GM23338 (cell line): Measurements from ENCODE around the gene SLC9A9. TPM values are rescaled to one million over a fixed set of nuclear protein-coding genes. Genes with fewer than 3 reads are reported as not detected.

ENCODE experiments used
- ATAC-seq: fragments of 200-7000 bp; cut with Tn5 transposase; 3 replicates; pipeline ENCODE4 v1.9.1; 2020
- DNase-seq: peaks from one replicate; pipeline ENCODE4 v3.0.0-alpha.2; 2015; ENCODE audit warnings: low spot score
- H2AFZ ChIP-seq: fragments of 200-600 bp; sonication (generic); 2 replicates; pipeline ENCODE4 v1.8.0; 2016; ENCODE audit warnings: antibody characterized with exemption, mild to moderate bottlenecking, moderate library complexity
- H3F3A ChIP-seq: fragments of 200-600 bp; sonication (generic); replicated peaks from 2 replicates; pipeline ENCODE4 v1.8.0; 2017; ENCODE audit warnings: antibody characterized with exemption, mixed run types, low read depth
- H3K27ac ChIP-seq: fragments of 200-600 bp; sonication (generic); 2 replicates; pipeline ENCODE4 v1.6.1; 2016; ENCODE audit warnings: low read depth
- H3K27me3 ChIP-seq: fragments of 200-600 bp; sonication (generic); 2 replicates; pipeline ENCODE4 v1.8.0; 2016; ENCODE audit warnings: mild to moderate bottlenecking, mixed run types, moderate library complexity; ENCODE audit not compliant: insufficient read depth
- H3K36me3 ChIP-seq: fragments of 200-600 bp; sonication (generic); 2 replicates; pipeline ENCODE4 v1.8.0; 2016; ENCODE audit warnings: mild to moderate bottlenecking; ENCODE audit not compliant: insufficient read depth
- H3K4me1 ChIP-seq: fragments of 200-600 bp; sonication (generic); 2 replicates; pipeline ENCODE4 v1.8.0; 2016; ENCODE audit warnings: mild to moderate bottlenecking, moderate library complexity; ENCODE audit not compliant: insufficient read depth
- H3K4me2 ChIP-seq: fragments of 200-600 bp; sonication (generic); 2 replicates; pipeline ENCODE4 v1.7.1; 2017; ENCODE audit warnings: mixed run types
- H3K4me3 ChIP-seq: fragments of 200-600 bp; sonication (generic); 2 replicates; pipeline ENCODE4 v1.6.1; 2016; ENCODE audit warnings: mixed run types
- H3K79me2 ChIP-seq: fragments of 200-600 bp; sonication (generic); replicated peaks from 2 replicates; pipeline ENCODE4 v1.8.0; 2017; ENCODE audit warnings: mild to moderate bottlenecking; ENCODE audit not compliant: insufficient read depth
- H3K9me2 ChIP-seq: fragments of 200-600 bp; sonication (generic); 2 replicates; pipeline ENCODE4 v1.8.0; 2017; ENCODE audit not compliant: insufficient read depth
- H4K20me1 ChIP-seq: fragments of 200-600 bp; sonication (generic); replicated peaks from 2 replicates; pipeline ENCODE4 v1.8.0; 2017; ENCODE audit warnings: mild to moderate bottlenecking; ENCODE audit not compliant: insufficient read depth
- H3K27ac Mint-ChIP-seq: 2 replicates; pipeline ENCODE4 v1.8.0; 2020; ENCODE audit warnings: inconsistent platforms, mild to moderate bottlenecking, moderate library complexity, mixed read lengths
- H3K27me3 Mint-ChIP-seq: 3 replicates; pipeline ENCODE4 v1.8.0; 2022; ENCODE audit warnings: low read depth, mild to moderate bottlenecking, moderate library complexity, mixed read lengths, inconsistent platforms; ENCODE audit not compliant: insufficient read depth, poor library complexity
- H3K36me3 Mint-ChIP-seq: 3 replicates; pipeline ENCODE4 v1.8.0; 2021; ENCODE audit warnings: low read depth, mild to moderate bottlenecking, inconsistent platforms, moderate library complexity, mixed read lengths
- H3K4me1 Mint-ChIP-seq: 3 replicates; pipeline ENCODE4 v1.8.0; 2020; ENCODE audit warnings: mild to moderate bottlenecking, inconsistent platforms, mixed read lengths
- H3K4me3 Mint-ChIP-seq: 3 replicates; pipeline ENCODE4 v1.8.0; 2021; ENCODE audit warnings: moderate library complexity, mild to moderate bottlenecking, inconsistent platforms, mixed read lengths
- H3K9me3 Mint-ChIP-seq: 3 replicates; pipeline ENCODE4 v1.8.0; 2020; ENCODE audit warnings: moderate library complexity, mild to moderate bottlenecking, inconsistent platforms, mixed read lengths
- CREB1 ChIP-seq: fragments of 250-450 bp; sonication (Bioruptor Pico); IDR thresholded peaks from 2 replicates; pipeline ENCODE4 v1.5.0; 2020; ENCODE audit warnings: low read depth, mild to moderate bottlenecking, moderate library complexity
- CTCF ChIP-seq, 2 experiments: fragments of 200-600 bp in 1 of 2; sonication (generic) in 1 of 2; conservative IDR thresholded peaks; 2 replicates each; pipeline versions ENCODE4 v1.5.1 to v1.6.1; 2016 to 2017; ENCODE audit warnings: antibody characterized with exemption in 2 of 2, low read depth in 2 of 2, mild to moderate bottlenecking in 2 of 2, moderate library complexity in 1 of 2
- ETS1 ChIP-seq: IDR thresholded peaks from 2 replicates; pipeline ENCODE4 v1.6.1; 2016; ENCODE audit warnings: antibody characterized with exemption
- EZH2 ChIP-seq: fragments of 200-600 bp; sonication (generic); IDR thresholded peaks from one replicate; pipeline ENCODE4 v1.8.0; 2017; ENCODE audit warnings: antibody characterized with exemption, mild to moderate bottlenecking, low read depth; ENCODE audit not compliant: unreplicated experiment
- EZH2phosphoT487 ChIP-seq: fragments of 200-600 bp; sonication (generic); IDR thresholded peaks from one replicate; pipeline ENCODE4 v1.8.1; 2018; ENCODE audit warnings: antibody characterized with exemption; ENCODE audit not compliant: unreplicated experiment
- JUNB ChIP-seq: IDR thresholded peaks from one replicate; pipeline ENCODE4 v1.6.1; 2016; ENCODE audit warnings: antibody characterized with exemption; ENCODE audit not compliant: unreplicated experiment
- NANOG ChIP-seq: IDR thresholded peaks from 2 replicates; pipeline ENCODE4 v1.6.1; 2016; ENCODE audit warnings: antibody characterized with exemption, borderline replicate concordance
- POLR2AphosphoS5 ChIP-seq: IDR thresholded peaks from 2 replicates; pipeline ENCODE4 v1.6.1; 2016; ENCODE audit warnings: antibody characterized with exemption, low read depth
- REST ChIP-seq: IDR thresholded peaks from one replicate; pipeline ENCODE4 v1.6.1; 2018; ENCODE audit warnings: antibody characterized with exemption; ENCODE audit not compliant: unreplicated experiment
- STAT1 ChIP-seq: IDR thresholded peaks from one replicate; pipeline ENCODE4 v1.6.1; 2016; ENCODE audit warnings: antibody characterized with exemption; ENCODE audit not compliant: unreplicated experiment
- ZNF114 ChIP-seq: fragments of 250-450 bp; sonication (Bioruptor Pico); IDR thresholded peaks from 2 replicates; pipeline ENCODE4 v1.5.0; 2020; ENCODE audit warnings: mild to moderate bottlenecking, moderate library complexity
- ZNF462 ChIP-seq: fragments of 250-450 bp; sonication (Bioruptor Pico); IDR thresholded peaks from 2 replicates; pipeline ENCODE4 v1.5.0; 2020; ENCODE audit warnings: mild to moderate bottlenecking, moderate library complexity
- polyA plus RNA-seq: library from polyadenylated mRNA; unstranded; fragments of >200 nt; fragmentation: Nextera tagmentation; extraction: Ambion mirVana; gene quantifications from 2 replicates; pipeline ENCODE4 v1.2.1, GENCODE V29; 2016
- total RNA-seq: library from RNA; depleted of rRNA; stranded (reverse); fragments of >200 nt; shearing (Covaris generic); gene quantifications from 2 replicates; pipeline ENCODE4 v1.2.3, GENCODE V29; 2014

SLC9A9 gene
- total and polyA plus RNA-seq, 2 experiments from 2014 or later: 1.3 to 1.6 TPM

GRCh38 chr3:143559296-143559695 lies 289.0 kb downstream of the SLC9A9 start:
- H3K9me3 Mint-ChIP-seq: peaks cover 31% of the 10 kb centered on the region
- no peak for TF ChIP-seq ZNF114 (CRISPR knock-in tag)
- no peak for TF ChIP-seq ETS1
- TF ChIP-seq JUNB: no peak
- no peak for TF ChIP-seq EZH2
- TF ChIP-seq EZH2phosphoT487: no peak
- no peak for TF ChIP-seq REST
- no peak for TF ChIP-seq STAT1
- TF ChIP-seq ZNF462: no peak
- TF ChIP-seq CTCF (conservative IDR thresholded peaks at IDR 0.05; ENCODE audit: low read depth in 2 of 2): no peak
- no peak for TF ChIP-seq NANOG
- no peak for TF ChIP-seq CREB1 (CRISPR knock-in tag)
- no peak for TF ChIP-seq POLR2AphosphoS5
- H3K4me3 ChIP-seq: no peak overlapping the region

More at GRCh38 chr3:143559296-143559695, 289.0 kb downstream of the SLC9A9 start:
- no peak for DNase-seq
- Histone ChIP-seq H3K9me2 (no peaks in the 10 kb centered on the region; the same call in 1 of the 2 replicates), H3K79me2 (no peaks in the 10 kb centered on the region), H2AFZ (no peak overlapping the region), H4K20me1 (no peaks in the 10 kb centered on the region), H3K27ac (no peak overlapping the region), H3K4me1 (no peaks in the 10 kb centered on the region), H3K27me3 (no peaks in the 10 kb centered on the region), H3F3A (no peaks in the 10 kb centered on the region), H3K4me2 (no peak overlapping the region), H3K36me3 (0 out of 2 replicates have a peak, but pooled peaks cover 5% of the 10 kb centered on the region)
- Mint-ChIP-seq H3K36me3 (peaks cover 21% of the 10 kb centered on the region; the same call in 2 of the 3 replicates), H3K27me3 (peaks cover 2% of the 10 kb centered on the region), H3K27ac (no peak overlapping the region), H3K4me1 (no peaks in the 10 kb centered on the region), H3K4me3 (no peak overlapping the region)
- ATAC-seq: no peak
